ENCODE results near the gene CALCB.

CALCB gene

DNA sequence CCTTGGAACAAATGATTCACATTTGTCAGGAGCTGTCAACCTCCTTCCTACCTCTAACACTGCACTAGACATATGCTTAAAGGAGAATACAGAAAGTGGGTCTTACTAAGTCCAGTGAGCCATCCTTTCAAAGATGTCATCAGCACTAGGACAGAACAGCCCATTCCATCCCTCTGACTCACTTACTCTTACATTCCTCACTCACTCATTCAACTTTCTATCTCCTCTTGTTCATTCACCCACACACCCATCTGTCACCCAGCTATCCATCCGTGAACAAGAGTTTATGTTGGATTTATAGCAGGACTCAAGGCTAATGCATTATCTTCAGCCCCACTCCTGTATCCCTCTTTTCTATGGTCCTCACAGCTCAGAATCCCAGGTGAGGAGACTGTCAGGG is 50.5 kb downstream of the CALCB start:
- no peaks in the 10 kb centered on the region for H3K36me3 Mint-ChIP-seq (ENCODE audit: low read depth)
- H3K9me3 Mint-ChIP-seq, result no peaks in the 10 kb centered on the region
- no peak overlapping the region for H3K4me3 Mint-ChIP-seq
- H3K27me3 Mint-ChIP-seq, result peaks cover 34% of the 10 kb centered on the region
- peaks cover 6% of the 10 kb centered on the region for H3K4me1 Mint-ChIP-seq (ENCODE audit: low read depth)
- H3K27ac Mint-ChIP-seq, result no peak overlapping the region

GRCh38 chr11:15124528-15124927 is 51.1 kb downstream of the CALCB start:
- H3K27ac Mint-ChIP-seq, result no peak overlapping the region
- peaks cover 31% of the 10 kb centered on the region for H3K27me3 Mint-ChIP-seq
- H3K36me3 Mint-ChIP-seq (ENCODE audit: low read depth), result no peaks in the 10 kb centered on the region
- H3K9me3 Mint-ChIP-seq, result no peaks in the 10 kb centered on the region
- H3K4me3 Mint-ChIP-seq, result no peak overlapping the region
- H3K4me1 Mint-ChIP-seq (ENCODE audit: low read depth), result peaks cover 1% of the 10 kb centered on the region

- Mint-ChIP-seq H3K36me3 (ENCODE audit: low read depth) (no peaks in the 10 kb centered on the region), H3K9me3 (no peaks in the 10 kb centered on the region), H3K27ac (no peak overlapping the region), H3K4me1 (ENCODE audit: low read depth) (no peaks in the 10 kb centered on the region), H3K27me3 (peaks cover 34% of the 10 kb centered on the region), H3K4me3 (no peak overlapping the region)
Measured at GRCh38 chr11:15127341-15127740, 53.9 kb downstream of the CALCB start.

Measured in stimulated activated naive CD8-positive, alpha-beta T cell treated with anti-CD3 and anti-CD28 coated beads, Interleukin-15, Interleukin-2, amounts not matched to agents 100 ng/mL and 50 ng/mL, for 24 hours (primary cell).